Measurements from ENCODE around the gene PFDN5.

Gene PFDN5

GRCh38 chr12:53324779-53325510 lies 29.6 kb downstream of the PFDN5 start:
- TF ChIP-seq CTCF (IDR thresholded peaks at IDR 0.05): peak; percentile 77

- TF ChIP-seq CTCF (IDR thresholded peaks at IDR 0.05): no peak
Observed at GRCh38 chr12:53325511-53326061, 30.2 kb downstream of the PFDN5 start.

GRCh38 chr12:53326460-53327185 lies 31.3 kb downstream of the PFDN5 start:
- no peak for TF ChIP-seq CTCF (IDR thresholded peaks at IDR 0.05)

- TF ChIP-seq CTCF (IDR thresholded peaks at IDR 0.05): peak; percentile 22; the same call in 1 of the 2 replicates
Observed at GRCh38 chr12:53327435-53328042, 32.2 kb downstream of the PFDN5 start.

- TF ChIP-seq CTCF (IDR thresholded peaks at IDR 0.05): no peak
Observed at GRCh38 chr12:53328043-53328435, 32.7 kb downstream of the PFDN5 start.

- no peak for TF ChIP-seq CTCF (IDR thresholded peaks at IDR 0.05)
Observed at GRCh38 chr12:53330671-53331070, 35.3 kb downstream of the PFDN5 start.

GRCh38 chr12:53332744-53333143 lies 37.4 kb downstream of the PFDN5 start:
- TF ChIP-seq CTCF (IDR thresholded peaks at IDR 0.05): no peak
